Right lobe of liver (tissue), 6 donors: Measurements from ENCODE around the gene SRPK2. TPM values are rescaled to one million over a fixed set of nuclear protein-coding genes. Genes with fewer than 3 reads are reported as not detected.

Source experiments
- ATAC-seq, 4 donors: fragments of 200-7000 bp; cut with Tn5 transposase; one replicate each; pipeline ENCODE4 v1.9.1; 2020; ENCODE audit warnings: mild to moderate bottlenecking in 4 of 4, moderate library complexity in 4 of 4
- DNase-seq, 3 donors: peaks; one replicate each; pipeline ENCODE4 v3.0.0-alpha.2; 2020
- H3K27ac ChIP-seq, 3 donors: fragments of 200-600 bp; one replicate each; pipeline ENCODE4 v1.8.0; 2022
- H3K27me3 ChIP-seq, 2 donors: fragments of 200-600 bp; one replicate each; pipeline ENCODE4 v1.8.0; 2022
- H3K36me3 ChIP-seq, 4 donors: fragments of 200-600 bp; sonication (generic) in 1 of 4; one replicate each; pipeline versions ENCODE4 v1.5.1 to v1.8.0; 2017 to 2022; ENCODE audit warnings: control low read depth in 1 of 4
- H3K4me1 ChIP-seq, 4 donors: fragments of 200-600 bp; sonication (generic) in 1 of 4; one replicate each; pipeline versions ENCODE4 v1.5.1 to v1.8.0; 2017 to 2022; ENCODE audit warnings: control low read depth in 1 of 4
- H3K4me3 ChIP-seq, 3 donors: fragments of 200-600 bp; one replicate each; pipeline ENCODE4 v1.8.0; 2022
- H3K9me3 ChIP-seq, 4 donors: fragments of 200-600 bp; sonication (generic) in 1 of 4; one replicate each; pipeline versions ENCODE4 v1.5.1 to v1.8.0; 2017 to 2022; ENCODE audit warnings: control low read depth in 1 of 4
- POLR2A ChIP-seq: fragments of 450-650 bp; IDR thresholded peaks from one replicate; pipeline ENCODE4 v1.6.1; 2017; ENCODE audit warnings: antibody characterized with exemption, mild to moderate bottlenecking
- WGBS: methylation state at CpG from one replicate; pipeline ENCODE4 v1.1.6; 2018; ENCODE audit warnings: low coverage, low lambda C conversion rate; ENCODE audit not compliant: insufficient coverage; ENCODE audit errors: missing lambda C conversion rate; 5-methylcytosine and 5-hydroxymethylcytosine counted together
- intact Hi-C, 2 donors: fragments of 100-400 bp; cut with DNase I; formaldehyde crosslinking; loops; one replicate each; pipeline versions ENCODE4 v1.11.2 to v1.14.1; 2022
- total RNA-seq, 6 experiments: library from RNA; depleted of rRNA in 2 of 6; stranded (reverse); fragments of >200 nt in 2 of 6; fragmentation: NEBNext Ultra II Directional in 3 of 6; extraction: Animal tissue kit (Norgen Biotek cat#: 25700) in 3 of 6; gene quantifications; one replicate each; pipeline versions ENCODE4 v1.1.0 to v1.2.4, GENCODE V29; 2016 to 2023
- TF ChIP-seq, protein P1 (sequence below), 4 donors: fragments of 200-600 bp in 3 of 4; fragments of 450-650 bp in 1 of 4; IDR thresholded peaks; one replicate each; pipeline versions ENCODE4 v1.5.1 to v1.8.0; 2016 to 2022; ENCODE audit warnings: antibody characterized with exemption in 4 of 4, mild to moderate bottlenecking in 2 of 4
- donor health status: DM: no; HTN: yes; CAD: no.
- donor health status: DM: no; HTN: no; CAD: no.
- donor health status: DM: no; HTN: no; CAD: no.
- donor health status: DM: no; HTN: yes; CAD: no.
- donor health status: DM: no; HTN: yes; CAD: no.

SRPK2 gene
- total RNA-seq, 6 experiments from 2014 or later: 15.5 to 21.1 (median 18.2) TPM

DNA sequence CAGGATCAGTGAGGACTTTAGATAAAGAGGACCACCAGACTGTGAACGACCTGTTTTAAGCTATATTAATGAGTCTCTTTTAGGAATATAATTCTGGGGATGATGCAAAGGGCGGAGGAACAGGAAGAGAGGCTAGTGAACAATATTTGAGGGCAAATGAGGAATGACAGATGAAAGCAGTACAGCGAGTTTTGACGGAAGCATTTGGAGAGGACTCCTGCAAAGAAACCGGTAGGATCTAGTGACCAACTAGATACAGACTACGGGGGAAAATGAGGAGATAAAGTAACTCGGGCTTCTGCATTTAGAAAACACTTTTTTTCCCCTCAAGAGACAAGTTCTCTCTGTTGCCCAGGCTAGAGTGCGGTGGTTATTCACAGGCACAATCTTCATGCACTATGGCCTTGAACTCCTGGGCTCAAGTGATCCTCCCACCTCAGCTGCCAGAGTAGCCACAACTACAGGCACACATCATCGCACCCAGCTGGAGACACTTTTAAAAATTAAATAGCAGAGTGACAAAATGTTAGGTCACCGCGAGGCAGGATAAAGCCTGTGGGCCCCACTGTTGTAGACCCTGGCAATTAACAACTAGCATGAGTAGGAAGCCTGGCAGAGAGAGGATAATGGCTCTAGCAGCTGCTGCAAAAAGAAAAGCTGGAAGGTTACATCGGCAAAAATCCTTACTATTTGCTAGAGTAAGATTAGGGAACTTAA, 143.2 kb downstream of the SRPK2 start:
- Histone ChIP-seq H3K4me1 (peaks cover 0 to 16% (median 1%) of the 10 kb centered on the region in 4 donors), H3K27me3 (no peaks in the 10 kb centered on the region), H3K27ac (no peak overlapping the region), H3K4me3 (no peak overlapping the region), H3K9me3 (no peaks in the 10 kb centered on the region), H3K36me3 (no peaks in the 10 kb centered on the region)
- 60% methylated on average over 12 of the region's 12 CpGs for WGBS
- TF ChIP-seq POLR2A: no peak
- TF ChIP-seq, protein P1, sequence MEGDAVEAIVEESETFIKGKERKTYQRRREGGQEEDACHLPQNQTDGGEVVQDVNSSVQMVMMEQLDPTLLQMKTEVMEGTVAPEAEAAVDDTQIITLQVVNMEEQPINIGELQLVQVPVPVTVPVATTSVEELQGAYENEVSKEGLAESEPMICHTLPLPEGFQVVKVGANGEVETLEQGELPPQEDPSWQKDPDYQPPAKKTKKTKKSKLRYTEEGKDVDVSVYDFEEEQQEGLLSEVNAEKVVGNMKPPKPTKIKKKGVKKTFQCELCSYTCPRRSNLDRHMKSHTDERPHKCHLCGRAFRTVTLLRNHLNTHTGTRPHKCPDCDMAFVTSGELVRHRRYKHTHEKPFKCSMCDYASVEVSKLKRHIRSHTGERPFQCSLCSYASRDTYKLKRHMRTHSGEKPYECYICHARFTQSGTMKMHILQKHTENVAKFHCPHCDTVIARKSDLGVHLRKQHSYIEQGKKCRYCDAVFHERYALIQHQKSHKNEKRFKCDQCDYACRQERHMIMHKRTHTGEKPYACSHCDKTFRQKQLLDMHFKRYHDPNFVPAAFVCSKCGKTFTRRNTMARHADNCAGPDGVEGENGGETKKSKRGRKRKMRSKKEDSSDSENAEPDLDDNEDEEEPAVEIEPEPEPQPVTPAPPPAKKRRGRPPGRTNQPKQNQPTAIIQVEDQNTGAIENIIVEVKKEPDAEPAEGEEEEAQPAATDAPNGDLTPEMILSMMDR (IDR thresholded peaks at IDR 0.05): no peak
- intact Hi-C loops: no loop called here
- DNase-seq: no peak
- peak; percentile 47 to 59 (median 55) for ATAC-seq

DNA sequence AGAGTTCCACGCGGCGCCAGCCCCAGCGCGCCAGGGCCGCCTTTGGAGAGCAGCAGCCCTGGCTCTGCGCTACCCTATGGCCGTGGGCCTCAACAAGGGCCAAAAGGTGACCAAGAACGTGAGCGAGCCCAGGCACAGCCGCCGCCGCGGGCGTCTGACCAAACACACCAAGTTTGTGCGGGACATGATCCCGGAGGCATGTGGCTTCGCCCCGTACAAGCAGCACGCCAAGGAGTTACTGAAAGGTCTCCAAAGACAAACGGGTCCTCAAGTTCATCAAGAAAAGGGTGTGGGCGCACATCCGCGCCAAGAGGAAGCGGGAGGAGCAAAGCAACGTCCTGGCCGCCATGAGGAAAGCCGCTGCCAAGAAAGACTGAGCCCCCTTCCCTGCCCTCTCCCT, 144.1 kb downstream of the SRPK2 start:
- Histone ChIP-seq H3K27me3 (no peaks in the 10 kb centered on the region), H3K27ac (no peak overlapping the region), H3K36me3 (no peaks in the 10 kb centered on the region), H3K4me1 (peaks cover 0 to 16% (median 1%) of the 10 kb centered on the region in 4 donors), H3K4me3 (no peak overlapping the region), H3K9me3 (no peaks in the 10 kb centered on the region)
- DNase-seq (no peak), ATAC-seq (peak in 1 of 4 donors; percentile 30)
- intact Hi-C loops: no loop called here
- whole genome bisulfite sequencing: 100% methylated on average over 5 of the region's 28 CpGs
- no peak for TF ChIP-seq POLR2A
- TF ChIP-seq, protein P1 (IDR thresholded peaks at IDR 0.05): no peak

DNA sequence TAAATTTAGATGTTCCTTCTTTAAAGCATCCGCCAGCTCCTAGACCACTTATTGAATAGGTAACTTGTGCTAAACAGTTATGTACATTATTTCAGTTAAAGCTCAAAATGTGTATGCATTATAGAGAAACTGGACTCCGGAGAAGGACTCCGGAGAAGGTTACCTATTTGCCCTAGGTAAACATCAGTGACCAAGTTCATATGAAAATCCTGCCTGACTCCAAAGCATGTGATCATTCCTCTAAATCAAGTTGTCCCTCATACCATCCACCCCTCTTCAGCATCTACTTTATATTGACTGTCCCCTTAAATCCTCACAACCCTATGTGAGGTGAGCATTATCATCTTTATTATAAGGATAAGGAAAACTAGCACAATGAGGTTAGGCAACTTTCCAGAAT, 147.5 kb downstream of the SRPK2 start:
- no peak for DNase-seq
- Histone ChIP-seq H3K36me3 (no peaks in the 10 kb centered on the region), H3K4me1 (peaks cover 0 to 22% (median 3%) of the 10 kb centered on the region in 4 donors), H3K4me3 (no peak overlapping the region), H3K9me3 (no peaks in the 10 kb centered on the region), H3K27ac (no peak overlapping the region), H3K27me3 (no peaks in the 10 kb centered on the region)
- peak; percentile 47 to 69 (median 60) for ATAC-seq
- intact Hi-C loops: no loop called here
- WGBS: 63% methylated on average over 3 of the region's 3 CpGs
- TF ChIP-seq POLR2A: no peak
- TF ChIP-seq, protein P1 (IDR thresholded peaks at IDR 0.05): no peak

DNA sequence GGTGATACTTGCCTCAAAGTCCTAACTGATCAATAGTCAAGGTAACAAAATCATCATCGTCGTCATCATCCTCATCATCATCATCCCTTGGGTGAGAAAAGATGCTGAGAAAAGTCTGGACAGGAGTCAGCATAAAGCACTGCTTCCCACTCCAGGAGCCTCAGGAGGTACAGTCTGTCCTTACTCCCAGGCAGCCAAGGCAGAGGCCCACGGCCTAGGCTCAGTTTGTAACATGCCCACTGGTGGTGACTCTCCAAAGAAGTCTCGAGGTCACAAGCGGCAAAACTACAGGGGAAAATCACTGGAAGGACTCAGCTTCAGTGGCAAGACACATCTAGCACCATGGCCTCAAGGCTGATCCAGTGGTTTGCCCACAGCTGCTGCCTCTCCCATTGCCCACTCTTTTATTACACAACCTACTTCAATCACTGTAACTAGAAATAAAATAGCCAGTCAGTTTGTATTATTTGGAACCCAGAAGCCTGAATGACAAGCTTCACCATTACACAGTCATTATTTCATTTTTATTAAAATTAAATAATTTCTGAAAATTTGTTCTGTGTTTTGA, 150.4 kb downstream of the SRPK2 start:
- Histone ChIP-seq H3K4me3 (no peak overlapping the region), H3K27ac (no peak overlapping the region), H3K36me3 (no peaks in the 10 kb centered on the region), H3K27me3 (no peaks in the 10 kb centered on the region), H3K9me3 (no peaks in the 10 kb centered on the region), H3K4me1 (peaks cover 0 to 12% (median 3%) of the 10 kb centered on the region in 4 donors)
- intact Hi-C loops: no loop called here
- ATAC-seq: peak in 1 of 4 donors; percentile 14
- WGBS: 50% methylated on average over 2 of the region's 5 CpGs
- no peak for DNase-seq
- TF ChIP-seq POLR2A: no peak
- TF ChIP-seq, protein P1 (IDR thresholded peaks at IDR 0.05): no peak
